ENCODE measurements around the gene TMEM167A. TPM values are rescaled to one million over a fixed set of nuclear protein-coding genes. Genes with fewer than 3 reads are reported as not detected.

TMEM167A gene
- polyA plus RNA-seq, 4 donors: 35.9 to 65.8 (median 44.2) TPM

DNA sequence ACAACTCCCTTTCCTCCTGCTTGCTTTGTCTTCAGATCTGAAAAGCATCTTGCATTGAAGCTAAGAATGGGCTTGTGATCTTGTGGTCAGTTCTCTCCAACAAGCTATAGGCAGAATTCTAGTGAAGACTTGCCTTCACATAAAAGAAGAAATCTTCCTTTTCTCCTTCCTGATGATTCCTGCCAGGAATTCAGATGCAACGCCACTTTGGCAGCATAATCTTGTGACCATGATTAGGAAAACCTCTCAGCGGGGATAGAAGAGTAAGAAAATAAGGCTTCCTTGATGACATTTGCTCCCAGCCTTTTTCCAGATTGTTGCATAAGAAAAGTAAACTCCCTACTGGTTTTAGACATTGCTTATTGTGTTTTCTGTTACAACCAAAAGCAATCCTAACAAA is 73.4 kb downstream of the TMEM167A start:
- peaks cover 0 to 5% (median 0%) of the 10 kb centered on the region in 3 donors for H3K4me1 ChIP-seq (ENCODE audit: control insufficient read depth in 3 of 3, insufficient read depth in 2 of 3, low read depth in 1 of 3, low read length in 2 of 3)
- H3K27ac ChIP-seq (ENCODE audit: low read depth in 1 of 3, low read length in 2 of 3): no peak overlapping the region
- DNase-seq: no peak
- no peaks in the 10 kb centered on the region for H3K27me3 ChIP-seq (ENCODE audit: control insufficient read depth in 3 of 3, insufficient read depth in 3 of 3, low read length in 3 of 3)
- no peaks in the 10 kb centered on the region for H3K36me3 ChIP-seq (ENCODE audit: control insufficient read depth in 3 of 3, insufficient read depth in 2 of 3, low read depth in 1 of 3, low read length in 3 of 3)
- H3K4me3 ChIP-seq (ENCODE audit: low read depth in 1 of 3, low read length in 3 of 3): no peak overlapping the region
- FAIRE-seq: no peak
- 86 to 91% (median 87%) methylated on average over 2 of the region's 2 CpGs for WGBS, 3 donors
- no peaks in the 10 kb centered on the region for H3K9me3 ChIP-seq (ENCODE audit: control insufficient read depth in 2 of 2, insufficient read depth in 1 of 2, low read depth in 1 of 2, low read length in 1 of 2)

Other genes with a start within 250 kb of the TMEM167A start
- gene XRCC4, start 153 bp upstream of the TMEM167A start, polyA plus RNA-seq: 10 to 100 TPM in 2 of 4 donors, 1 to 10 TPM in 2; 9.1 to 12.4 (median 10.8) TPM

Measured in small intestine (tissue), 7 donors.